ENCODE measurements around the gene FRMD1.

Gene FRMD1

GRCh38 chr6:168026925-168027324, 52.1 kb downstream of the FRMD1 start:
- no peak for DNase-seq (ENCODE audit: low read depth)

- no peak for DNase-seq (ENCODE audit: low read depth)
Observed at GRCh38 chr6:168025831-168026710, 52.9 kb downstream of the FRMD1 start.

DNA sequence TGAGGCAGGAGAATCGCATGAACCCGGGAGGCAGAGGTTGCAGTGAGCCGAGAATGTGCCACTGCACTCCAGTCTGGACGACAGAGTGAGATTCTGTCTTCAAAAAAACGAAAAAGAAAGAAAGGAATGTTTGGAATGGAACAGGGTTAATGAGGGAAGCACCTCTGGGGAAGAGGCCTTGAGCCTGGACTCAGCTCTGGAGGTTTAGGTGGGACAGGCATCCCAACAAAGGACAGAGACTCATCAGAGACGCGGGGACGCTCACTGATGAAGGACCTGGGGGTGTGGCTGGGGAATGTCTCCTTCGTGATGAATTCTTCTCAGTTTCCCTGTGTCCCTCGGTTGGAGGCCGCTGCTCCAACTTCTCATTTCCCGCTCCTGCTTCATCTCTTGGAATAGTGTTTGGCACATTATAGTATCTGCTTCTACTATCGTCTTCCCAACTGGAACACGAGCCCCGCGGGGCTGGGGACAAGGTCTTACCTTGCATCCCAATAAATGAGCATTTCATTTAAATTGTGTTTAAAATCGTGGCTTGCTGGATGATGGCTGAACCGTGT, 54.0 kb downstream of the FRMD1 start:
- no peak for DNase-seq (ENCODE audit: low read depth)

- no peak for DNase-seq (ENCODE audit: low read depth)
Observed at GRCh38 chr6:168022488-168023321, 56.3 kb downstream of the FRMD1 start.

GRCh38 chr6:168021581-168021980, 57.4 kb downstream of the FRMD1 start:
- no peak for DNase-seq (ENCODE audit: low read depth)

- no peak for DNase-seq (ENCODE audit: low read depth)
Observed at GRCh38 chr6:168020242-168020641, 58.8 kb downstream of the FRMD1 start.

DNA sequence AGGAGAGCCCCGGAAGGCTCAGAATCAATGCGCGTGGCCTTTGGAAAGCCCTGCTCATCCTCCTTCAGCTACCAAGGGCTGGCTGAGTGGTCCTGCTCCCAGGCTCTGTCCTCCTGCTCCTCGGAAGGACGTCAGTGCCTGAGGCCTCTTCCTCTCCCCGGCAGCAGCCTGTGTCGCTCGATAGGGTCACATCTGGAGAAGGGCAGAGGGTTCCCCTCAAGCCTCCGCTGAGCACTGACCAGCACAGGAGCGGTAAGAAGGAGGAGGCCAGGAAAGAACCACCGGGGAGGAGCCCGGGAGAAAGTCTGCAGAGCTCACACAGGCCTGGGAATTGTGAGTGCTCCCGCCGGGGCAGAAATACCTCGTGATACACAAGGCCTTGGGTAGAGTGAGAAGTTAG, 60.3 kb downstream of the FRMD1 start:
- DNase-seq (ENCODE audit: low read depth), result no peak

DNA sequence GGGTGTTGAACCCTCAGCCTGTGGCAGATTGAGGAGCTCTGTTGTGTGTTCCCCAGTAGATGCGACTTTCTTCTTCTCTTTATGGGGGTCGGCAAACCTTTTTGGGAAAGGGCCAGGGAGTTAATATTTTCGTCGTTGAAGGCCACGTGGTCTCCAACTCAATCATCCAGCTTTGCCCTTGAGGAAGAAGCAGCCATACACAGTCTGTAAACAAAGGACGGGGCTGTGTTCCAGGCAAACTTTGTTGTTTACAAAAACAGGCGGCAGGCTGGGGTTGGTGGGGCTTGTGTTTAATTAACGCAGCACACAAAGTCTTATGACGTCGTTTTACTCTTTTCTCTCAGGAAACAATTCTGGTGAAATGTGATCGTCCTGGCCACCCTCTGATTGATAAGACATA, 61.4 kb downstream of the FRMD1 start:
- DNase-seq (ENCODE audit: low read depth), result no peak

DNA sequence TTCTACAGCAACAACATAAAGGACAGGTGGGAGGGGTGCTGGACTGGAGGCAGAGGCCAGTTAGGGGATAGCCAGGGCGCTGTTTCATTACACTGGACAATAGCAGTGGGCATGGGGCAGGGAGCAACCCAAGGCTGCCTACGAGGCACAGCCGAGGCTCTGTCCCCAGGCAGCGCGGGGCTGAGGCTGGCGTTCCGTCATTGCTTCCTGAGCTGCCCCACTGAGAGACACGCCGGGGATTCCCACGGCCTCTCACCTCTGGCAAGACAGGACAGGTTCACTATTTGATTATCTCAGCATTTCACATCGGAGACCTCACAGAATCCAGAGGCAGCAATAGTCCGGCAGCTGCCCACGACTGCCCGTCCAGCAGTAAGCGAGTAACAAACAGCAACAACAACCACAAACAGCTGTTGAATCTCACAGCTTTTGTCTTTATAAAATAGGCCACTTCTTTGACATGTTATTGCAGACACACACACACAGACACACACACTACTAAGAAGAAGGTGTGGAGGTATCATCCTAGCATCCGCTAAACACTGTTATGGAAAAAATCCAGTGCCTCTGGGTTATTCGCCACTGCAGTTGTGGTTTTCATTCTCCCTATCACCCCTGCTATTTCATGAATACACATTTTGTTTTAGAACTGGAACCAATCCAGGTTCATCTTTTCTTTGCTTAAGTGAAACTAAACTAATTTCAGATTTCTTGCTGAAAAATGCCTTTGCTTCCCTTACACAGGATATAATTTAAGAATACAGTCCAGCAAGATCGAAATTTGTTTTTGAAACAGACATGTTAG, 62.1 kb downstream of the FRMD1 start:
- DNase-seq (ENCODE audit: low read depth), result no peak

GRCh38 chr6:168016176-168016620, 62.8 kb downstream of the FRMD1 start:
- DNase-seq (ENCODE audit: low read depth), result no peak

- no peak for DNase-seq (ENCODE audit: low read depth)
Observed at GRCh38 chr6:168015482-168016175, 63.4 kb downstream of the FRMD1 start.

DNA sequence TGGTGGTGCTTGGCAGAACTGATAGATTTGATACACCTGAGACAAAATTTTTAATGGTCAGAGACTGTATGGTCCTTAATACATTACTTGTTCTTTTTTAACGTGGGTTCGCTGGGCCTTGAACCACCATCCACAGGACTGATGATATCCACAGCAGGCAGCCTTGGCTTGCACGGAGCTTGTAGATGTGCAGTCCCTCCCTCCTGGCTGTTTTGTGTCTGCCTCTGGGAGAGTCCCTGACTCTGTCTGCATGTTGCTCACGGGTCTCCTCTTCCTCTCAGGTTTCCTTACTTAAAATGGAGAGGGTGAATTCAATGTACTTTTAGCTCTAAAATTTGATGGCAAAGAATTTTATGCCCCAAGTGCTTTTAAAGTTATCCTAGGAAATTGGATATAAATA, 64.0 kb downstream of the FRMD1 start:
- no peak for DNase-seq (ENCODE audit: low read depth)

GRCh38 chr6:168014428-168014827, 64.6 kb downstream of the FRMD1 start:
- DNase-seq (ENCODE audit: low read depth), result no peak

DNA sequence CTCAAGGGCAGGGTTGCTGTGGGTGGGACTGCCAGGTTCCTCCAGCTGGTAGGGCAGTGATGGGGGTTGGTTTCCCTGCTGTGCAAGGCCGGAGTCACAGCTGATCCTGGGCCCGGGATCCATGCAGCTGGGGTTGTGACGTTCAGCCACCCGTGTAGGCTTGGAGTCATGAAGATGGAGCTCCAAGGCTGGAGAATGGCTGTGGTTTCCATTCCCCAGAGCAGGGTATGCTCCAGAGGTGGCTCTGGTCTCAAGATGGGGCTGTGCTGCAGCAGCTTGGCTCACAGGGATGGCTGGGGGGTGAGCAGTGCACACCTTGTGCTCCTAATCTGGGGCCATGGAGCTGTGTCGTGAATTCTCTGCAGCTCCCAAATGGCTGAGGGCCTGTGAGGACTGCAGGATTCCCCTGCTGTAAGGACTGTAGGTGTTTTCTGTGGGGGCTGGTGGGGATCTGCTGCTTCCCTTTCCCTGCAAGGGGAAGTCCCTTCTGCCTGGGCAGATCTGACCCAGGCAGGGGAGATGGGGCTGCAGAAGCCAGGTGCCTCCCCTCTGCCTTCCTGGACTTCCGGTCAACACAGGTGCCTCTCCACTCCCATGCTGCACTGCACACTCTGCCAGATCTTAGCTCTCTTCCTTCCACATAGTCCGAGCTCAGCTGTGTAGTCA, 65.6 kb downstream of the FRMD1 start:
- no peak for DNase-seq (ENCODE audit: low read depth)

- no peak for DNase-seq (ENCODE audit: low read depth)
Observed at GRCh38 chr6:168012431-168013249, 66.4 kb downstream of the FRMD1 start.

DNA sequence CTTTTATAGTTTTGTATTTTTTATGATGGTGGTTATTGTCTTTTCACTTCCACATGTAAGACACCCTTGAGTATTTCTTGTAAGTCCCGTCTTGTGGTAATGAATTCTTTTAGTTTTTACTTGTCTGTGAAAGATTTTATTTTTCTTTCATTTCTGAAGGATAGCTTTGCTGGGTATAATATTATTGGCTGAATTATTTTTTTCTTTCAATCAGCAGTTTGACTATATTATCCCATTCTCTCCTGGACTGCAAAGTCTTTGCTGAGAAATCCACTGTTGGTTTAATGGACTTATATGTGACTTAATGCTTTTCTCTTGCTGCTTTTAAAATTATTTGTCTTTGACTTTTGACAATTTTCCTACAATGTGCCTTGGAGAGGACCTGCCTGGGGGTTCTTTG, 67.7 kb downstream of the FRMD1 start:
- DNase-seq (ENCODE audit: low read depth), result no peak

GRCh38 chr6:168009331-168009730, 69.7 kb downstream of the FRMD1 start:
- DNase-seq (ENCODE audit: low read depth), result no peak

DNA sequence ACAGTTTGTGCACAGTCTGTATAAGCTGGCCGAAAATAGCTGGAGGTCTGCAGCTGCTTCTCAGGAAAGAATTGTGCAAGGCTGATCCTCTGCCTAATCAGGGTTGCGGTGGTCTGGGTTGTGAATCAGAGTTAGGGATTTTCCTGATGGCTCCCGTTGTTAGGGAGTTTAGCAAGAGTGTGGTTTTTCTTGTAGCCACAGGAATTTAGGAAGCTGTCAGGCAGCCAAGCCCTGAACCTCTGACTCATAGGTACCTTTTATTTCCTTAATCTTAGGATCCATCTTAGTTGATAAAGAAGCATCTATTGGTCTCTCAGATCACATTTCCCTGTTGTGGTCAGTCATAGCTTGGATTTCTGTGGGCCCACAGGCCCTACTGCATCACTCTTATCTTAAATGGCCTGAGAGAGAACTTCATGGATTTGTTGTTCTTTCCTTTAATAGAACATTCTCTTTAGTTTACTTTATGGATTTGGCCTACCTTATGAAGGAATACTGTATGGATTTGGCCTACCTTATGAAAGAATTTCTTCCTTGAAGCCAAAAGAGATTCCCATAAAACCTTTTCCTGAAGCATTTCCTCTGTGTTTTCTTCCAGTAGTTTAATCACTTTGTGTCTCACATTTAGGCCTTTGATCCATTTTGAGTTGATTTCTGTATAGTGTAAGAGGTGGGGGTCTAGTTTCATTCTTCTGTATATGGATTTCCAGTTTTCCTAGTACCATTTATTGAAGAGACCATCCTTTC, 71.2 kb downstream of the FRMD1 start:
- DNase-seq (ENCODE audit: low read depth), result no peak

GRCh38 chr6:168005796-168006195, 73.2 kb downstream of the FRMD1 start:
- DNase-seq (ENCODE audit: low read depth), result no peak

Measured in stimulated activated CD8-positive, alpha-beta memory T cell treated with anti-CD3 and anti-CD28 coated beads, Interleukin-7, amount 100 ng/mL, for 24 hours (primary cell).